ENCODE results near the gene INO80D.
"Not testable (repeated sequence)": the region's sequence is repeated elsewhere in the genome, so short reads cannot be mapped to it uniquely, and the experiment has no call there.

The INO80D gene

DNA sequence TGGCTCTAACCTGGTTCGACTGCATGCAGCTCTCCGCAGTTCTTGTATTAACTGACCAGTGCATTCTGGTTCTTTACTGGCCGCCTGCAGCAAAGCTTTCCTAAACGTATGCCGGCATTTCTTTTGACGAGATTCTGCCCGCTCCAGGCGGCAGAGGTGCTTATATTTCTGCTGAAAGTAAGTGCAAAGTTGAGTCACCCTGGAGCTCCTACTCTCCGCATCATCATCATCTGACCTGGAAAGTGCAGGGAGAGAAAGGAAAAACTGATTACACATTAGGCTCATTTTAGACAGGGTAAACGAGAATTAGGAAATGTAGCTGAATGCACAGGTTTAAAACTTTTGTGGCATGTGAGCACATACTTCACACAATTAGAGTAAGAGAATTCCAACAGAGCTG, 57.9 kb downstream of the INO80D start:
- TF ChIP-seq, protein P1, sequence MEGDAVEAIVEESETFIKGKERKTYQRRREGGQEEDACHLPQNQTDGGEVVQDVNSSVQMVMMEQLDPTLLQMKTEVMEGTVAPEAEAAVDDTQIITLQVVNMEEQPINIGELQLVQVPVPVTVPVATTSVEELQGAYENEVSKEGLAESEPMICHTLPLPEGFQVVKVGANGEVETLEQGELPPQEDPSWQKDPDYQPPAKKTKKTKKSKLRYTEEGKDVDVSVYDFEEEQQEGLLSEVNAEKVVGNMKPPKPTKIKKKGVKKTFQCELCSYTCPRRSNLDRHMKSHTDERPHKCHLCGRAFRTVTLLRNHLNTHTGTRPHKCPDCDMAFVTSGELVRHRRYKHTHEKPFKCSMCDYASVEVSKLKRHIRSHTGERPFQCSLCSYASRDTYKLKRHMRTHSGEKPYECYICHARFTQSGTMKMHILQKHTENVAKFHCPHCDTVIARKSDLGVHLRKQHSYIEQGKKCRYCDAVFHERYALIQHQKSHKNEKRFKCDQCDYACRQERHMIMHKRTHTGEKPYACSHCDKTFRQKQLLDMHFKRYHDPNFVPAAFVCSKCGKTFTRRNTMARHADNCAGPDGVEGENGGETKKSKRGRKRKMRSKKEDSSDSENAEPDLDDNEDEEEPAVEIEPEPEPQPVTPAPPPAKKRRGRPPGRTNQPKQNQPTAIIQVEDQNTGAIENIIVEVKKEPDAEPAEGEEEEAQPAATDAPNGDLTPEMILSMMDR (IDR thresholded peaks at IDR 0.05; ENCODE audit: insufficient read depth, low read depth, low read length, missing control alignments): no peak
- H3K4me3 ChIP-seq (ENCODE audit: low read depth, low read length): no peak overlapping the region
- no peak for DNase-seq (ENCODE audit: low read depth)

DNA sequence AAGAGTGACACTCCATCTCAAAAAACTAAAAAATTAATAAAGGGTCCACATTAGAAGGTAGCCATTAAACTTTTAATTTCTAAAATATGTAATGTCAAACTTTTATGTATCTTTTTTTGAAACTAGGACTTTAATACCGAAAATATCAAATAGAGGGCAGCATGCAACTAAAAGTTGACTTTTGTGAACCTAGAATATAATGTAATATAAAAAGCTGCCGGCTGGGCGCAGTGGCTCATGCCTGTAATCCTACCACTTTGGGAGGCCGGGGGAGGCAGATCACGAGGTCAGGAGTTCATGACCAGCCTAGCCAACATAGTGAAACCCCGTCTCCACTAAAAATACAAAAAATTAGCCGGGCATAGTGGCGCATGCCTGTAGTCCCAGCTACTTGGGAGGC, 62.8 kb downstream of the INO80D start:
- H3K4me3 ChIP-seq (ENCODE audit: low read depth, low read length): no peak overlapping the region
- TF ChIP-seq, protein P1 (IDR thresholded peaks at IDR 0.05; ENCODE audit: insufficient read depth, low read depth, low read length, missing control alignments): no peak
- DNase-seq (ENCODE audit: low read depth): no peak

DNA sequence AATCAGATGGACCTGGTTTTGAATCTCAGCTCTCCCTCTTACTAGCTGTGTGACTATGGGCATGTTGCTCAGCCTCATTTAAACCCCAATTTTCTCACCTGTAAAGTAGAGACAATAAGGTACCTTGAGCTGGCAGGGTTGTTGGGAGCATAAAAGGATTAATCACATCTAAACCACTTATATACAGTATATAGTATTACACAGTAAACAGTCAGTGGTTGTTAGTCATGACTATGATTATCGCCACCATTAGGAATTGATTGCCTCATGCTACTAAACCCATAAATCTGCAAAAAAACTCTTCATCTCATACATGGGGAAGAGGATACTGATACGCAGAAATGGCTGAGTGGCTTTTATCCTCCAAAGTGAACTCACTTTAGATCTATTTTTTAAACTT, 65.8 kb downstream of the INO80D start:
- no peak for DNase-seq (ENCODE audit: low read depth)
- no peak overlapping the region for H3K4me3 ChIP-seq (ENCODE audit: low read depth, low read length)
- TF ChIP-seq, protein P1 (IDR thresholded peaks at IDR 0.05; ENCODE audit: insufficient read depth, low read depth, low read length, missing control alignments): no peak

DNA sequence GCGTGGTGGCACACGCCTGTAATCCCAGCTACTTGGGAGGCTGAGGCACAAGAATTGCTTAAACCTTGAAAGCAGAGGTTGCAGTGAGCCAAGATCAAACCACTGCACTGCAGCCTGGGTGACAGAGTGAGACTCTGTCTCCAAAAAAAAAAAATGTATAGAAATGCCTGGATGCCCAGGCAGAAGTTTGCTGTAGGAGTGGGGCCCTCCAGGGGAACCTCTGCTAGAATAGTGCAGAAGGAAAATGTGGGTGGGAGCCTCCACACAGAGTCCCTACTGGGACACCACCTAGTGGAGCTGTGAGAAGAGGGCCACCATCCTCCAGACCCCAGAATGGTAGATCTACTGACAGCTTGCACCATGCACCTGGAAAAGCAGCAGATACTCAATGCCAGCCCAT, 70.2 kb downstream of the INO80D start:
- not testable (repeated sequence) for DNase-seq (ENCODE audit: low read depth); H3K4me3 ChIP-seq (ENCODE audit: low read depth, low read length)

DNA sequence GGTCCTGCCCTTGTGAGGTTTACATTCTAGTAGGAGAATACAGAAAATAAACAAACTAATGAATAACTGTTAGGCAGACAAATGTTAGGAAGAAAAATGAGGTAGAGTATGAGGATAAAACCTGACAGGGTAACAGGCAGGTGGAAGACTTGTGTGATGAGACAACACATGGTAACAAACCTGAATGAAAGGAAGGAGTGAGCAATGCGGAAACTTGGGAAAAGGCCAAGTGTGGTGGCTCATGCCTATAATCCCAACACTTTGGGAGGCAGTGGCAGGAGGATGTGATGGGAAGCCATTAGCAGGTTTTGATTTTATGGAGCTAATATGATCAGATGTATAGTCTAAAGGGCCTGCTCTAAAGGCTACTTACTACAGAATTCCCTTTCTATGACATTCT, 74.2 kb downstream of the INO80D start:
- H3K4me3 ChIP-seq (ENCODE audit: low read depth, low read length): no peak overlapping the region
- TF ChIP-seq, protein P1 (IDR thresholded peaks at IDR 0.05; ENCODE audit: insufficient read depth, low read depth, low read length, missing control alignments): no peak
- no peak for DNase-seq (ENCODE audit: low read depth)

DNA sequence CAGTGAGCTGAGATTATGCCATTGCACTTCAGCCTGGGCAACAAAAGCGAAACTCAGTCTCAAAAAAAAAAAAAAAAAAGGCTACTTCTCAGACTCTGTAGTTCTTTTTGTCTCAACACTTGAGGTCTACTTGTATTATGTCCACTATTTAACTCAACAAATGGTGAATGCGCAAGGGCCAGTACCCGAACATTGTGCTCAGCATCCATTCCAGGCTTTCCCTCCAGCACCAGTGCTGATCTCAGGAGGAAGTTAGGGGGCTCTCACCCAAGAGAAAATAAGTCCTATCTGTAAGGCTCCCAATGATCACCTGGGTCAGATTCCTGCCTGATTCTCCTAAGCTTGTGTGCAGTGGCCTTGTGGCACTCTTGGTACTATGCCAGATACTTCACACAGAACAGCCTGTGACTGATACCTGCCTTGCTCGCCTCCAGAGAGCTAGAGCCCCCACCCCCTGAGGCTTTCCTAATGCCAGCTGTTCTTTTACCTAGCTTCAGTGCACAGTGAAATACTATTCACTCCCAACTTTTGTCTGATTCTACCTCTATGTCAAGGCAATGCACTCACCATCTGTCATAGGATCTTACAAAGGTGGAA, 74.9 kb downstream of the INO80D start:
- TF ChIP-seq, protein P1 (IDR thresholded peaks at IDR 0.05; ENCODE audit: insufficient read depth, low read depth, low read length, missing control alignments): no peak
- no peak for DNase-seq (ENCODE audit: low read depth)
- H3K4me3 ChIP-seq (ENCODE audit: low read depth, low read length): no peak overlapping the region

DNA sequence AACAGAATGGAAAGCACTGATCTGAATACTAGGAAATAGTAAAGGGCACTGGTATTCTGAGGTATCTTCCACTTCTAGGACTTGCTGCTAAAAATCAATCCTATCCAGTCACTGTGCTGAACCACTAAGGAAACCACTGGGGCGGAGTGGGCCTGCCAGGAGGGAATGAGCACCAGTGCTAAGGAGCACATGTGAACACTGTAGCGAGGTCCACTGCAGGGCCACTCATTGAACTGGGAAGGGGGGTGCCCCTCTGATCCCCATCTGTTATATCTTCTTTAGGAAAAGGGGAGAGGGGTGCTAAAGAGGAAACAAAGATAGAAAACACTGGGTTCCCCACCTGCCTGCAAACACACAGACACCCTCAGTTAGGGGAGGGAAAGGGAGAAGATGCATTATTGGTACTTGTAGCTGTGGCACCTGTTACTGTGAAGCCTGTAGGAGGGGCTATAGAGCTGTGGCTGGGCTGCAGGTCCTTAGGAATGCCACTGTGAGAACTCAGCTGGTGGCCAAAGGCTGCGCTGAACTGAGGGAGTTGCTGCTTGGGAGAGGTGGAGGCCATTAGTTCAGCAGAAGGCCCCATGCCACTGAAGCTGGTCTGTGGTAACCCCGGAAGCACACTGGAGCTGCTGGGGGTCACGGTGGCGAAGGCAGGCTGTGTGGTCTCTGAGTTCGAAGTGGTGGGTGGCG, 81.8 kb downstream of the INO80D start:
- TF ChIP-seq, protein P1 (IDR thresholded peaks at IDR 0.05; ENCODE audit: insufficient read depth, low read depth, low read length, missing control alignments): peak; percentile 47
- DNase-seq (ENCODE audit: low read depth): peak; percentile 41

More for the DNA sequence above, 81.8 kb downstream of the INO80D start:
- no peak overlapping the region for H3K4me3 ChIP-seq (ENCODE audit: low read depth, low read length)

Data from GM12865 (cell line).